ENCODE results near the gene ATP11B. TPM values are rescaled to one million over a fixed set of nuclear protein-coding genes. Genes with fewer than 3 reads are reported as not detected.
"Not testable (repeated sequence)": the region's sequence is repeated elsewhere in the genome, so short reads cannot be mapped to it uniquely, and the experiment has no call there.

The ATP11B gene
- total and polyA plus RNA-seq, 7 donors: 4.0 to 23.9 (median 18.8) TPM

DNA sequence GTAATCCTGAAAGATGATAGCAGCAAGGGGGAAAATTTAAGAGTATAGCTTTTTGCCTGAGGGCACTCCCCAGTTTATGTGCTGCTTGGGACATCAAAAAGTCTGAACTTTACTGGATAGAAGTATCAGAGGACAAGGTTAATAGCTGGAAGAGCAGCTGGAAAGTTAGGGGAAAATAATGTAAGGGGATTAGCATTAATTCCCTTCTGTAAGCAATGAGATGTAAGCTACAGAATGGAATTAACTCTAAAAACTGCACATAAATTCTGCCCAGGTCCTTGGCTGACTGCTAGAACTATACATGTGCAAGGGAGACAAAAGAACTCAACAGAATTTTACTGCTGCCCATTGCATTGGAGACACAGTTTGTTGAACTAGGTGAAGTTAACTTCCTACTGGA lies 55.6 kb downstream of the ATP11B start:
- intact Hi-C loops (cut with DNase I): no loop called here
- no peak for TF ChIP-seq CTCF (IDR thresholded peaks at IDR 0.05)
- DNase-seq (no peak), ATAC-seq (no peak)
- H3K27ac ChIP-seq: no peak overlapping the region
- no peaks in the 10 kb centered on the region for H3K9me3 ChIP-seq
- no peaks in the 10 kb centered on the region for H3K4me1 ChIP-seq
- no peaks in the 10 kb centered on the region for H3K27me3 ChIP-seq (ENCODE audit: insufficient read depth in 3 of 3, low read length in 2 of 3)
- H3K36me3 ChIP-seq (ENCODE audit: insufficient read depth in 1 of 2, low read depth in 1 of 2): peaks cover 0 to 94% of the 10 kb centered on the region in 2 donors
- H3K4me3 ChIP-seq: no peak overlapping the region

- Histone ChIP-seq H3K4me3 (no peak overlapping the region), H3K27me3 (ENCODE audit: insufficient read depth in 3 of 3, low read length in 2 of 3) (no peaks in the 10 kb centered on the region), H3K4me1 (no peaks in the 10 kb centered on the region), H3K36me3 (ENCODE audit: insufficient read depth in 1 of 2, low read depth in 1 of 2) (peaks cover 0 to 82% of the 10 kb centered on the region in 2 donors), H3K27ac (no peak overlapping the region), H3K9me3 (no peaks in the 10 kb centered on the region)
- intact Hi-C loops (cut with DNase I): no loop called here
- TF ChIP-seq CTCF (IDR thresholded peaks at IDR 0.05): no peak
- no peak for DNase-seq
- ATAC-seq: no peak
Observed at GRCh38 chr3:182855076-182855475, 61.8 kb downstream of the ATP11B start.

GRCh38 chr3:182861348-182861747 lies 68.0 kb downstream of the ATP11B start:
- Histone ChIP-seq H3K27me3 (ENCODE audit: insufficient read depth in 3 of 3, low read length in 2 of 3) (no peaks in the 10 kb centered on the region), H3K9me3 (no peaks in the 10 kb centered on the region), H3K27ac (no peak overlapping the region), H3K4me1 (no peaks in the 10 kb centered on the region), H3K4me3 (no peak overlapping the region), H3K36me3 (ENCODE audit: insufficient read depth in 1 of 2, low read depth in 1 of 2) (peaks cover 0 to 92% of the 10 kb centered on the region in 2 donors)
- DNase-seq: no peak
- WGBS, 3 donors: 97 to 100% (median 100%) methylated on average over 1 of the region's 1 CpG
- no peak for ATAC-seq
- TF ChIP-seq CTCF (IDR thresholded peaks at IDR 0.05): no peak
- intact Hi-C loops (cut with DNase I): no loop called here

GRCh38 chr3:182862159-182862860 lies 69.0 kb downstream of the ATP11B start:
- WGBS, 3 donors: 93 to 99% (median 97%) methylated on average over 3 of the region's 3 CpGs
- no peak overlapping the region for H3K27ac ChIP-seq
- no peak overlapping the region for H3K4me3 ChIP-seq
- ATAC-seq (no peak), DNase-seq (no peak)
- no peaks in the 10 kb centered on the region for H3K9me3 ChIP-seq
- no peaks in the 10 kb centered on the region for H3K4me1 ChIP-seq
- H3K36me3 ChIP-seq (ENCODE audit: insufficient read depth in 1 of 2, low read depth in 1 of 2): peaks cover 0 to 91% of the 10 kb centered on the region in 2 donors
- no peak for TF ChIP-seq CTCF (IDR thresholded peaks at IDR 0.05)
- intact Hi-C loops (cut with DNase I): no loop called here
- H3K27me3 ChIP-seq (ENCODE audit: insufficient read depth in 3 of 3, low read length in 2 of 3): no peaks in the 10 kb centered on the region

GRCh38 chr3:182869059-182869458 lies 75.8 kb downstream of the ATP11B start:
- WGBS, 3 donors: 93 to 100% (median 99%) methylated on average over 1 of the region's 1 CpG
- no peak for ATAC-seq
- no peak for DNase-seq
- H3K9me3 ChIP-seq: no peaks in the 10 kb centered on the region
- no peak for TF ChIP-seq CTCF (IDR thresholded peaks at IDR 0.05)
- no peaks in the 10 kb centered on the region for H3K27me3 ChIP-seq (ENCODE audit: insufficient read depth in 3 of 3, low read length in 2 of 3)
- peaks cover 0 to 99% of the 10 kb centered on the region in 2 donors for H3K36me3 ChIP-seq (ENCODE audit: insufficient read depth in 1 of 2, low read depth in 1 of 2)
- intact Hi-C loops (cut with DNase I): no loop called here
- H3K4me1 ChIP-seq: no peaks in the 10 kb centered on the region
- no peak overlapping the region for H3K4me3 ChIP-seq
- no peak overlapping the region for H3K27ac ChIP-seq

DNA sequence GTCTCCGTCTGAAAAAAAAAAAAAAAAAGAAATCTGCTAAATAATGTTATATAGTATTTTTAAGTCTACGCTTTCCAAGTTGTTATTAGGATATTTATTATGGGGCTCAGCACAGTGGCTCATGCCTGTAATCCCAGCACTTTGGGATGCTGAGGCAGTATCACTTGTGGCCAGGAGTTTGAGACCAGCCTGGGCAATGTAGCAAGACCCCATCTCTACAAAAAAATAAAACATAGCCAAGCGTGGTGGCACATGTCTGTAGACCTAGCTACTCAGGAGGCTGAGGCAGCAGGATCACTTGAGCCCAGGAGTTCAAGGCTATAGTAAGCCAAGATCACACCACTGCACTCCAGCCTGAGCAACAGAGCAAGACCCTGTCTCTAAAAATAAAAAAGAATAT lies 77.6 kb downstream of the ATP11B start:
- peaks cover 0 to 99% of the 10 kb centered on the region in 2 donors for H3K36me3 ChIP-seq (ENCODE audit: insufficient read depth in 1 of 2, low read depth in 1 of 2)
- WGBS, 3 donors: 96 to 98% (median 97%) methylated on average over 3 of the region's 3 CpGs
- DNase-seq; H3K4me3 ChIP-seq; intact Hi-C loops (cut with DNase I); H3K27me3 ChIP-seq (ENCODE audit: insufficient read depth in 3 of 3, low read length in 2 of 3); H3K27ac ChIP-seq; H3K9me3 ChIP-seq; H3K4me1 ChIP-seq; ATAC-seq: not testable (repeated sequence)
